Measurements from ENCODE around the gene ERBB4. TPM values are rescaled to one million over a fixed set of nuclear protein-coding genes. Genes with fewer than 3 reads are reported as not detected.

The ERBB4 gene
- total RNA-seq, 1 donor from 2014 or later = 0.36 TPM

DNA sequence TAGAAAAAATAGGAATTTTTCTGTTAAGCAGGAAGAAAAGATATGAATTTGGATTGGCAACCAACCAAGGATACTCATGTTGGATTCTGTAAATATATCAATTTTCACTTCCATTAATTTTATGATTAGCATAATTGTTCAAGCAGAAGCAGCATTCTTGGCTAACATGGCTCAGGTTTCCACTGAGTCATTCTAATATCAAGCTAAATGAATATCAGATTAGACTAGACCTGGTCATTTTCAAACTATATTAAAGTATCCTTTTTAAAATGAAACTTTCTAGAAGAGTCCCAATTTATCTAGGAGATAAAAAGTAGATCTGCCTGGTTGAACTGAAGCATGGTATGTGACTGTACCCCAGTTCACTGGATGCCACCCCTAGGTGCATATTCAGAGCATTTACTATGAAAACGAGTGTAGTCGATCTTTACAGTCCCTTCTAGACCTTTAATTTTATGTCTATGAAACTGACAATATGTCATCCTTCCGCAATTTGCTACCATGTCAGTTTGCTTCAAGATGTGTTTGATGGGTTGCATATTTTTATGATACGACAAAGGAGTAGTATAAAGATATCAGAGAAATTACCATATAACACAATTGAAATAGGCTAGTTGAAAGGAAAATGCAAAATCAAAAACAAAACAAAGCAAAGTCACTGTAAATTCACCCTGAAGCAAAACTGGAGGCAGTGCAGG is 704.9 kb downstream of the ERBB4 start:
- no peak for DNase-seq (ENCODE audit: low spot score)
- H3K4me3 Mint-ChIP-seq (ENCODE audit: unreplicated experiment) = no peak overlapping the region
- H3K36me3 Mint-ChIP-seq (ENCODE audit: low read depth, unreplicated experiment) = no peaks in the 10 kb centered on the region
- TF ChIP-seq, protein P1, sequence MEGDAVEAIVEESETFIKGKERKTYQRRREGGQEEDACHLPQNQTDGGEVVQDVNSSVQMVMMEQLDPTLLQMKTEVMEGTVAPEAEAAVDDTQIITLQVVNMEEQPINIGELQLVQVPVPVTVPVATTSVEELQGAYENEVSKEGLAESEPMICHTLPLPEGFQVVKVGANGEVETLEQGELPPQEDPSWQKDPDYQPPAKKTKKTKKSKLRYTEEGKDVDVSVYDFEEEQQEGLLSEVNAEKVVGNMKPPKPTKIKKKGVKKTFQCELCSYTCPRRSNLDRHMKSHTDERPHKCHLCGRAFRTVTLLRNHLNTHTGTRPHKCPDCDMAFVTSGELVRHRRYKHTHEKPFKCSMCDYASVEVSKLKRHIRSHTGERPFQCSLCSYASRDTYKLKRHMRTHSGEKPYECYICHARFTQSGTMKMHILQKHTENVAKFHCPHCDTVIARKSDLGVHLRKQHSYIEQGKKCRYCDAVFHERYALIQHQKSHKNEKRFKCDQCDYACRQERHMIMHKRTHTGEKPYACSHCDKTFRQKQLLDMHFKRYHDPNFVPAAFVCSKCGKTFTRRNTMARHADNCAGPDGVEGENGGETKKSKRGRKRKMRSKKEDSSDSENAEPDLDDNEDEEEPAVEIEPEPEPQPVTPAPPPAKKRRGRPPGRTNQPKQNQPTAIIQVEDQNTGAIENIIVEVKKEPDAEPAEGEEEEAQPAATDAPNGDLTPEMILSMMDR (IDR thresholded peaks at IDR 0.05; ENCODE audit: unreplicated experiment) = no peak
- no peaks in the 10 kb centered on the region for H3K27me3 Mint-ChIP-seq (ENCODE audit: unreplicated experiment)
- no peak overlapping the region for H3K27ac Mint-ChIP-seq (ENCODE audit: unreplicated experiment)
- H3K4me1 Mint-ChIP-seq (ENCODE audit: unreplicated experiment) = peaks cover 2% of the 10 kb centered on the region
- H3K9me3 Mint-ChIP-seq (ENCODE audit: unreplicated experiment) = no peaks in the 10 kb centered on the region

DNA sequence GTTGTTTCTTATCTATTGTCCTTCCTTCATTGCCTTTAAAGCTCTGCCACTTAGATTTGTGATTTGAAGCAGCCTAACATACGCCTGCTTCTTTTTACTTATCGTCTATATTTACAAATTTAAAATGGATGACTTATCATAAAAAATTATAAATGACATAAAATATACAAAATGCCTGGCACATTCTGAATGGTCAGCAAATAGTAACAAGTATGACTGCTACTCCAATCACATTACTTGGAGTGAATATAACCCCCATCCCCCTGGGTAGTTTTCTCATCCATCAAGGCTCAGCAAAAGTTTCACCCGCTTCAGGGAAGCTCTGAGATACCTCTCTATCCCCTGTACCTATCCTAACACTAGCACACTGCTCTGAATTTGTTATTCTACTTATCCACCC is 708.9 kb downstream of the ERBB4 start:
- H3K27ac Mint-ChIP-seq (ENCODE audit: unreplicated experiment) = no peak overlapping the region
- no peaks in the 10 kb centered on the region for H3K27me3 Mint-ChIP-seq (ENCODE audit: unreplicated experiment)
- no peak for DNase-seq (ENCODE audit: low spot score)
- no peak overlapping the region for H3K4me3 Mint-ChIP-seq (ENCODE audit: unreplicated experiment)
- TF ChIP-seq, protein P1 (IDR thresholded peaks at IDR 0.05; ENCODE audit: unreplicated experiment) = no peak
- no peaks in the 10 kb centered on the region for H3K9me3 Mint-ChIP-seq (ENCODE audit: unreplicated experiment)
- H3K4me1 Mint-ChIP-seq (ENCODE audit: unreplicated experiment) = no peaks in the 10 kb centered on the region
- H3K36me3 Mint-ChIP-seq (ENCODE audit: low read depth, unreplicated experiment) = no peaks in the 10 kb centered on the region

DNA sequence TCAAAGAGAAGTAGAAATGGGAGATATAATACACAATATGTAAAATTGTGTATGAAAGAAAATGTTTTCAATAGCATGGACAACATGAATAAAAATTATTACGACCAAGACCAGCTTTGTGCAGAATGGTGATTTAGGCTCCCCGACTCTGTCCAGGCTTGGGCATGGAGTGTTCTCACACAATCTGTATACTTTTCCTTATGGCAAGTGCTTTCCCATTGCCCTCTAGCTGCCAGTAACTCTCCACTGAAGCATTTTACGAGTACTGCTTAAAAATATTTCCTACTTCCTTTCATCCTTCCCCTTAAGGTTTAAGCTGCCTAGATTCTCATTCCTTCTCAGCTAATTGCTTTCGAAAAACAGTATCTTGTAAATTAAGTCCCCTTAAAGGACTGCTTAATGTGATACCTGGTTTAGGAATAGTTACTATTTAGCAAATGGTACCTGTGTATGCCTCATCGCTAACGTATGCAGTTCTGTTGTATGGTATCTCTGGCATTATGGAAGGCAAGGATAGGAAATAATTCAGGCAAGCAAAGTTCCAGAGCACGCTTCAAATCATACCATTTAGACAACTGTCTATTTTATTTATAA is 714.6 kb downstream of the ERBB4 start:
- H3K9me3 Mint-ChIP-seq (ENCODE audit: unreplicated experiment) = no peaks in the 10 kb centered on the region
- no peak overlapping the region for H3K4me3 Mint-ChIP-seq (ENCODE audit: unreplicated experiment)

DNA sequence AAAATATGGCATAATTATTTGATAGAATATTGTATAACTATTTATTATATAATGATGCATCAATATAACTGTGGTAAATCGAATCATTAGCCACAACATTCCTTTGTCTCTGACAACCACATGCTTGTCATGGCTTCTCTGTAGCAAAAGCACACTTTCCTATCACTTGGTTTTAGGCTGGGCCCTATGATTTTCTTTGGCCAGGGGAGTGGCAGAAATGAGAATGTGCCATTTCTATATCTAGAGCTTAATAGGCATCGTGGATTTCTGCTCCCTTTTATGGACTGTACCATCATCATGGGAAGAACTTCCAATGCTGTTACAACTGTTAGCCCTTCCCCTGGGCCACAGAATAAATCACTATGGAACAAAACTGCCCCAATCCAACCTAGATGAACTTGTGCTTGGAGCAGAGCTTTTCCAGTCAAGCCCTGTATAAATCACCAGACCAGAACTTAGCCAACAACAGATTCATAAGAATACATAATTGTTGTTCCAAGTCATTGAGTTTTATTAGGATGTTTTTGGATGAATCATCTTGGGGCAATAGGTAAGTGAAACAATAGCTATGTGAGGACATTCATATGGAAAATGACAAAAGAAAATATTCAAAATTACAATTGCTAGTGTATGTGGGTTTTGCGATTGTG is 715.8 kb downstream of the ERBB4 start:
- Mint-ChIP-seq H3K9me3 (ENCODE audit: unreplicated experiment) (no peaks in the 10 kb centered on the region), H3K27me3 (ENCODE audit: unreplicated experiment) (no peaks in the 10 kb centered on the region), H3K4me3 (ENCODE audit: unreplicated experiment) (no peak overlapping the region), H3K27ac (ENCODE audit: unreplicated experiment) (no peak overlapping the region), H3K36me3 (ENCODE audit: low read depth, unreplicated experiment) (no peaks in the 10 kb centered on the region), H3K4me1 (ENCODE audit: unreplicated experiment) (no peaks in the 10 kb centered on the region)
- TF ChIP-seq, protein P1 (IDR thresholded peaks at IDR 0.05; ENCODE audit: unreplicated experiment) = no peak
- no peak for DNase-seq (ENCODE audit: low spot score)

More for the DNA sequence above, 714.6 kb downstream of the ERBB4 start:
- Mint-ChIP-seq H3K27me3 (ENCODE audit: unreplicated experiment) (no peaks in the 10 kb centered on the region), H3K4me1 (ENCODE audit: unreplicated experiment) (no peaks in the 10 kb centered on the region), H3K36me3 (ENCODE audit: low read depth, unreplicated experiment) (no peaks in the 10 kb centered on the region), H3K27ac (ENCODE audit: unreplicated experiment) (no peak overlapping the region)
- TF ChIP-seq, protein P1 (IDR thresholded peaks at IDR 0.05; ENCODE audit: unreplicated experiment) = no peak
- DNase-seq (ENCODE audit: low spot score) = no peak

DNA sequence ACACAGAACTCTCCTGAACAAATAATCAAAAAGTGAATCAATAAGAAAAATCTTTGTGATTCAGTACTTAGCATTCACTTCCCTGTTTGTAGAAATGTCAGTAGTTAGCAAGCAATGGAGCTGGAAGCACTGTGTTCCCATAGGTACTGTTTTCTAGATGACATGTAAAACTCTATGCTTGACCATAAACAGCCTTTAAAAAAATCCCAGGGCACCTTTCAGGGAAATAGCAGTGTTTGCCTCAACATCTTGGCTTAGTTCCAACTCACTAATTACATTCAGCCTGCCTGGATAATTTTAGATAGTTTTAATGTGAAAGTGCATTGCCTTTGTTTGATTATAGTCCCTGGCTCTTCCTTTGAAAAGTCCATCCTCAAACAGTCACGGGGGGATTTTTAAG is 721.8 kb downstream of the ERBB4 start:
- Mint-ChIP-seq H3K4me1 (ENCODE audit: unreplicated experiment) (no peaks in the 10 kb centered on the region), H3K27ac (ENCODE audit: unreplicated experiment) (no peak overlapping the region), H3K36me3 (ENCODE audit: low read depth, unreplicated experiment) (no peaks in the 10 kb centered on the region), H3K9me3 (ENCODE audit: unreplicated experiment) (no peaks in the 10 kb centered on the region), H3K4me3 (ENCODE audit: unreplicated experiment) (no peak overlapping the region), H3K27me3 (ENCODE audit: unreplicated experiment) (no peaks in the 10 kb centered on the region)
- TF ChIP-seq, protein P1 (IDR thresholded peaks at IDR 0.05; ENCODE audit: unreplicated experiment) = no peak
- DNase-seq (ENCODE audit: low spot score) = no peak
